LNCaP clone FGC (cell line): ENCODE measurements around the gene CDKAL1.
"Not testable (repeated sequence)": the region's sequence is repeated elsewhere in the genome, so short reads cannot be mapped to it uniquely, and the experiment has no call there.

Source experiments
- DNase-seq: peaks from one replicate; pipeline ENCODE4 v3.0.0-alpha.2; 2011; ENCODE audit warnings: low read depth
- H3K4me3 ChIP-seq: 2 replicates; pipeline ENCODE4 v1.5.1; 2011; ENCODE audit warnings: mild to moderate bottlenecking, low read depth, low read length, control low read depth
- TF ChIP-seq, protein P1 (sequence below): IDR thresholded peaks from 2 replicates; pipeline ENCODE4 v1.5.1; 2012; ENCODE audit warnings: mild to moderate bottlenecking; ENCODE audit not compliant: control insufficient read depth, insufficient read depth; ENCODE audit errors: extremely low read depth

CDKAL1 gene

DNA sequence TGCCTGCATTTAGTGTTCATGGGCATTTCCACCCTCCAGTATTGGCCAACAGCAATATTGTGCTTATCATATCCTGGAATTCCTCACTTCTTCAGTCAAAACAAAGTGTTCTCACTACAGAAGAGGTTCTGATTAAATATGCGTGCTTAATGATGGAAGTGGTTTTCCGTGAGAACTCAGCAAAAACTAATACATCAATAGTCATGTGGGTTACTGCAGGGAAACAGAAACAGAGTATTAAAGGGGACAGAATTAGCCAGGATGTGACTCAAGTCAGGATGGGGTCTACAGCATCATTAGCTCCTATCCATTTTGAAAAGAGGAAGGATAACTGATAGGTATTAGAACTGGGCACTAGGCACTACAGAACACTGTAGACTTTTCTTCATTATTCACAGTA lies 384.6 kb downstream of the CDKAL1 start:
- DNase-seq, result no peak
- TF ChIP-seq, protein P1, sequence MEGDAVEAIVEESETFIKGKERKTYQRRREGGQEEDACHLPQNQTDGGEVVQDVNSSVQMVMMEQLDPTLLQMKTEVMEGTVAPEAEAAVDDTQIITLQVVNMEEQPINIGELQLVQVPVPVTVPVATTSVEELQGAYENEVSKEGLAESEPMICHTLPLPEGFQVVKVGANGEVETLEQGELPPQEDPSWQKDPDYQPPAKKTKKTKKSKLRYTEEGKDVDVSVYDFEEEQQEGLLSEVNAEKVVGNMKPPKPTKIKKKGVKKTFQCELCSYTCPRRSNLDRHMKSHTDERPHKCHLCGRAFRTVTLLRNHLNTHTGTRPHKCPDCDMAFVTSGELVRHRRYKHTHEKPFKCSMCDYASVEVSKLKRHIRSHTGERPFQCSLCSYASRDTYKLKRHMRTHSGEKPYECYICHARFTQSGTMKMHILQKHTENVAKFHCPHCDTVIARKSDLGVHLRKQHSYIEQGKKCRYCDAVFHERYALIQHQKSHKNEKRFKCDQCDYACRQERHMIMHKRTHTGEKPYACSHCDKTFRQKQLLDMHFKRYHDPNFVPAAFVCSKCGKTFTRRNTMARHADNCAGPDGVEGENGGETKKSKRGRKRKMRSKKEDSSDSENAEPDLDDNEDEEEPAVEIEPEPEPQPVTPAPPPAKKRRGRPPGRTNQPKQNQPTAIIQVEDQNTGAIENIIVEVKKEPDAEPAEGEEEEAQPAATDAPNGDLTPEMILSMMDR, result no peak
- no peak overlapping the region for H3K4me3 ChIP-seq

DNA sequence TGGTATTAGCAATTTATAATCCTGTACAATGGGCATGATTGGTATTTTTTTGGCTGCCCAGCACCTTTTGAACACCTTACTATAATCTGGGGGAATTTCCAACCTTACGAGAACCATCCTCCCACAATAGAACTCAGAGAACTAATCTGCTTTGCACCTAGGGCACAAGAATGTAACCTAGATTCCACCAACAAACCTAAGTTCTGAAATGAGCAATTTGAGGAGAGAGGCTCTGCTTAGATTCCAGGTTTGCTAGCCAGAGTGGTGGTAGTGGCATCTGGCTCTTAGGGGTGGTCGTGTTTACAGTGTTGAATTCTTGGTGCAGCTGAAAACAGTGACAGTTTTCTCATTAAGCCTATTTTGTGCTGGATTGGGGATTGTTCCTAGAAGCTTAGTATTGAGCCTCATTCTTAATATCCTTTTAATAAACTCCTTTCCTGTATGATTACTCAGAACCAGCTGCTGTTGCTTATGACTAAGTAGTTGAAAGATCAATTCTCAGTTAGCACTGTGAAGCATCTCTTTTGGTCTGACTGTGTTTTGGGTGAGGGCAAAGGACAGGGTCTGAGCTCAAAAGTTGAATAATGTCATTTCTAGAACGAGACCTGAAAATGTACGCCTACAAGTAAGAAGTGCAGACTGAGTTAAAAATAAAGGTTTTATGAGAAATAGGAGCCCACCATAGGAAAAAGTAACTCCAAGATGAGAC lies 385.6 kb downstream of the CDKAL1 start:
- H3K4me3 ChIP-seq, result no peak overlapping the region
- DNase-seq, result no peak
- TF ChIP-seq, protein P1, result no peak

DNA sequence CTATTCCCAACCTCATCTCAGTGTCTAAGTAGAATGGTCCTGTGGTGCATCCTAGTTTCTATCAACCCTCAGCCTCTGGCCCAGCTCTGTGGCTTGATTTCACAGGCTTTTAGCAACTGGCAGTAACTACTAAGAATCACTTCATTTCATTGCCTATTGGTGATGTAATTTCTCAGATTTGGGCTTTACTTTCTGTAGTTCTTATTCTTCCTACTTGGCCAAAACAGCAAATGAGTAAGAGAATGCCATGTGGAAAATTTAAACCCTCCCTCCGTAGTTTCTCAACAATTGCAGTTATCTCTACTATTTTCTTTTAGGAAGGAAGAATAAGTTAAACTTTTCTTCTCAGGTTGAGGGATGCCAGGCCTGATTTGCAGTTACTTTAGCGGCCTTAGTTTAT lies 387.3 kb downstream of the CDKAL1 start:
- DNase-seq, result no peak
- H3K4me3 ChIP-seq, result no peak overlapping the region
- TF ChIP-seq, protein P1, result no peak

DNA sequence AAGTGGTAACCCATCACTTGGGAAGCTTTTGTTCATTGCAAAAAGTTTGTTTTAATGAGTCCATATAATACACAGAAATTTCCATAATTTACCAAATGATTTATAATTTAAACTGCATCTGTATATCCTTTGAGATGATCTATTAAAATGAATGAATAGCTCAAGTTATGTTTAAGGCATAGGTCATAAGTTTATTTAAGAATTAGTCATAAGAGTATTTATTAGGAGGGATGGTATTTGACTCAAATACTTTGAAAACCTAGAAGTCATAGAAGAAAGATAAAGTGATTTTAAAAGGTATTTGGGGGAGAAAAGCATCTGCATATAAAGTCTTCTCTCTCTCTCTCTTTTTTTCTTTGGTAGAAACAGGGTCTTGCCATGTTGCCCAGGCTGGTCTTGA lies 388.5 kb downstream of the CDKAL1 start:
- no peak for DNase-seq
- TF ChIP-seq, protein P1, result no peak
- no peak overlapping the region for H3K4me3 ChIP-seq

DNA sequence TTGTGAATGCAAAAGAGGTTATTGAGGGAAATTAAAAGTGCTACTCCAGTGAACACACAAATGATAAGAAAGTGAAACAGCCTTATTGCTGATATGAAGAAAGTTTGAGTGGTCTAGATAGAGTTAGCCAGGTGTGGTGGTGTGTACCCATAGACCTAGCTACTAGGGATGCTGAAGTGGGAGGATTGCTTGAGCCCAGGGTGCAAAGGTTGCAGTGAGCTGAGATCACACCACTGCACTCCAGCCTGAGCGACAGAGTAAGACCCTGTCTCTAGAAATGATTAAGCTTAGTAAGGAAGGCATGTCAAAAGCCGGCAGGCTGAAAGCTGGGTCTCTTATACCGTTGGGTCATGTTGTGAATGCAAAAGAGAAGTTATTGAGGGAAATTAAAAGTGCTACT lies 389.8 kb downstream of the CDKAL1 start:
- not testable (repeated sequence) for DNase-seq

DNA sequence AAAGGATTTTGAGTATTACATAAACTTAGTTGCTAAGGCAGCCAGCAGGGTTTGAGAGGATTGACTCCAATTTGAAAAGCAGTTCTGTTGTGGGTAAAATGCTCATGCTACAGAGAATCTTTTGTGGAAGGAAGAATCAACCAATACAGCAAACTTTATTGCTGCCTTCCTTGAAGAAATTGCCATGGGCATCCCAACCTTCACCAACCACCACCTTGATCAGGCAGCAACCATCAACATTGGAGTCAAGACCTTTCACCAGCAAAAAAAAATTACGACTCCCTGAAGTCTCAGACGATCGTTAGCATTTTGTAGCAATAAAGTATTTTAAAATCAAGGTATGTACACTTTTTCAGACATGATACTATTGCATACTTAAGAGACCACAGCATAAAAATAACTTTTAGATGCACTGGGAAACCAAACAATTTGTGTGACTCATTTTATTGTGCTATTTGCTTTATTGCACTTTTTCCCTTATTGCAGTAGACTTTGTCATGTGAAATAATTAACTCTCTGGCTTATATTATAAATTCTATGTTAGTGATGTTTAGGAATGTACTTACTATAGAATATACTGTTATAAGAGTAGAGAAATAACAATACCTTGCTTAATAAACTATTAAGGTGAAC lies 390.8 kb downstream of the CDKAL1 start:
- DNase-seq, result no peak
- no peak overlapping the region for H3K4me3 ChIP-seq
- TF ChIP-seq, protein P1, result no peak

More for the DNA sequence above, 389.8 kb downstream of the CDKAL1 start:
- not testable (repeated sequence) for H3K4me3 ChIP-seq

DNA sequence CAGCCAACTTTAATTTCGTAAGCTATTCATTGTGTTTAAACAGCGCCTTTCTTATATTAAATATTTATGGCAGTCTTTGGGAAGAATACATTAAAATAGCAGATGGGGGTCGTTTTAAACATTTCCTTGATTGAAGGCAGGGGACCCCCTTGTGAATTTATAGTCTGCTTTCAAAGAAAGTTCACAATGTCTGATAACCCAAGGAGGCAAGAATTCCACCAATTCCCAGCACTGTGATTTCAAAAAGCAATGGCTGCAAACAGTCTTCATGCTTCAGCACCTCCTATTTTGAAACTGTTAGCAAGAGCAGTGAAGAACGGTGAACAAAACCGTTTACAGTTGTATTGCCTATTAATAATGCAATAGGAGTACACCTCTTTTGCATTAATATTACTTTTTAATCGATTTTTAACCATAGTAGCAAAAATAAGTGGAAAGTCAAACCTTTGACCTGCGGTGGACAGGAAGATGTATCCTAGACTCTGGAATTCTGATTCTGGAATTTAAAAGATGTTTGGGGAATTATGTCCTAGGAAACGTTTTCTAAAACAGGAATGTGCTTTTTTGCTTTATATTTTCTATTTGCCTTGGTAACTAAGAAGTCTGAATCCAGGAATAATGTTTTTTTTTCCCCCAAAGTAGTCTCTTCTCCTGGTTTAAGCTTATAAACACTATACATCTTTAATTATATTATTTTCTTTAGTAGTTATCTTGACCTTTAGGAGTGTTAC lies 393.0 kb downstream of the CDKAL1 start:
- no peak for DNase-seq

More for the DNA sequence above, 393.0 kb downstream of the CDKAL1 start:
- H3K4me3 ChIP-seq, result no peak overlapping the region
- TF ChIP-seq, protein P1, result no peak
